Fibroblast of lung (primary cell): ENCODE measurements around the gene CD160. TPM values are rescaled to one million over a fixed set of nuclear protein-coding genes. Genes with fewer than 3 reads are reported as not detected.

ENCODE experiments used
- DNase-seq, 2 donors: peaks; one replicate each; pipeline versions ENCODE4 v3.0.0 to v3.0.0-alpha.2; 2010; ENCODE audit warnings: low read depth in 2 of 2
- H2AFZ ChIP-seq: 2 replicates; pipeline ENCODE4 v1.5.1; 2012; ENCODE audit warnings: low read length, control low read depth, inconsistent platforms
- H3K27ac ChIP-seq: 2 replicates; pipeline ENCODE4 v1.5.1; 2011; ENCODE audit warnings: low read length, control low read depth; ENCODE audit not compliant: insufficient read depth
- H3K27me3 ChIP-seq: 2 replicates; pipeline ENCODE4 v1.5.1; 2011; ENCODE audit warnings: mild to moderate bottlenecking, low read length; ENCODE audit not compliant: control insufficient read depth, insufficient read depth
- H3K36me3 ChIP-seq: 2 replicates; pipeline ENCODE4 v1.5.1; 2011; ENCODE audit warnings: low read length; ENCODE audit not compliant: control insufficient read depth, insufficient read depth
- H3K4me1 ChIP-seq: 2 replicates; pipeline ENCODE4 v1.5.1; 2011; ENCODE audit warnings: low read length; ENCODE audit not compliant: control insufficient read depth, insufficient read depth; ENCODE audit errors: extremely low read depth
- H3K4me2 ChIP-seq: 2 replicates; pipeline ENCODE4 v1.5.1; 2011; ENCODE audit warnings: low read length, control low read depth; ENCODE audit not compliant: insufficient read depth; ENCODE audit errors: extremely low read depth
- H3K4me3 ChIP-seq, 4 experiments: fragments of 200-600 bp in 1 of 4; sonication (generic) in 1 of 4; replicated peaks in 1 of 4; 2 replicates each; pipeline ENCODE4 v1.5.1; 2011 to 2016; ENCODE audit warnings: low read length in 4 of 4, low read depth in 3 of 4, mild to moderate bottlenecking in 3 of 4, control low read depth in 2 of 4, inconsistent platforms in 1 of 4, mixed read lengths in 1 of 4; ENCODE audit not compliant: insufficient read depth in 1 of 4; ENCODE audit errors: control extremely low read depth in 1 of 4
- H3K79me2 ChIP-seq: 2 replicates; pipeline ENCODE4 v1.5.1; 2012; ENCODE audit warnings: mild to moderate bottlenecking, low read length, inconsistent platforms; ENCODE audit not compliant: control insufficient read depth, insufficient read depth
- H3K9ac ChIP-seq: 2 replicates; pipeline ENCODE4 v1.5.1; 2011; ENCODE audit warnings: mild to moderate bottlenecking, low read length, control low read depth; ENCODE audit not compliant: insufficient read depth
- H3K9me3 ChIP-seq: 2 replicates; pipeline ENCODE4 v1.5.1; 2012; ENCODE audit warnings: low read depth, low read length; ENCODE audit not compliant: control insufficient read depth, insufficient read depth
- H4K20me1 ChIP-seq: 2 replicates; pipeline ENCODE4 v1.5.1; 2011; ENCODE audit warnings: low read length; ENCODE audit not compliant: control insufficient read depth, insufficient read depth; ENCODE audit errors: extremely low read depth
- EZH2 ChIP-seq: IDR thresholded peaks from 2 replicates; pipeline ENCODE4 v1.5.1; 2012; ENCODE audit warnings: low read length, control low read depth, mild to moderate bottlenecking; ENCODE audit errors: missing control alignments
- polyA plus RNA-seq, 2 donors: library from polyadenylated mRNA; depleted of rRNA in 1 of 2; stranded (reverse) in 1 of 2; unstranded in 1 of 2; fragments of >200 nt; gene quantifications; 2 replicates each; pipeline ENCODE4 v1.2.1, GENCODE V29; 2011 to 2012; ENCODE audit warnings: missing spikeins in 1 of 2
- total RNA-seq: library from RNA; depleted of rRNA; stranded (reverse); fragments of >200 nt; gene quantifications from 2 replicates; pipeline ENCODE4 v1.2.1, GENCODE V29; 2014
- TF ChIP-seq, protein P1 (sequence below), 2 donors: IDR thresholded peaks in 1 of 2; conservative IDR thresholded peaks in 1 of 2; 1 replicate in 1 of 2; 2 replicates in 1 of 2; pipeline ENCODE4 v1.5.1; 2011 to 2012; ENCODE audit warnings: low read length in 2 of 2, control low read depth in 1 of 2, inconsistent platforms in 1 of 2, low read depth in 1 of 2, mild to moderate bottlenecking in 1 of 2

Gene CD160
- total and polyA plus RNA-seq, 2 donors (not counting 1 experiment from before 2014, with no cell fraction given), result not detected

DNA sequence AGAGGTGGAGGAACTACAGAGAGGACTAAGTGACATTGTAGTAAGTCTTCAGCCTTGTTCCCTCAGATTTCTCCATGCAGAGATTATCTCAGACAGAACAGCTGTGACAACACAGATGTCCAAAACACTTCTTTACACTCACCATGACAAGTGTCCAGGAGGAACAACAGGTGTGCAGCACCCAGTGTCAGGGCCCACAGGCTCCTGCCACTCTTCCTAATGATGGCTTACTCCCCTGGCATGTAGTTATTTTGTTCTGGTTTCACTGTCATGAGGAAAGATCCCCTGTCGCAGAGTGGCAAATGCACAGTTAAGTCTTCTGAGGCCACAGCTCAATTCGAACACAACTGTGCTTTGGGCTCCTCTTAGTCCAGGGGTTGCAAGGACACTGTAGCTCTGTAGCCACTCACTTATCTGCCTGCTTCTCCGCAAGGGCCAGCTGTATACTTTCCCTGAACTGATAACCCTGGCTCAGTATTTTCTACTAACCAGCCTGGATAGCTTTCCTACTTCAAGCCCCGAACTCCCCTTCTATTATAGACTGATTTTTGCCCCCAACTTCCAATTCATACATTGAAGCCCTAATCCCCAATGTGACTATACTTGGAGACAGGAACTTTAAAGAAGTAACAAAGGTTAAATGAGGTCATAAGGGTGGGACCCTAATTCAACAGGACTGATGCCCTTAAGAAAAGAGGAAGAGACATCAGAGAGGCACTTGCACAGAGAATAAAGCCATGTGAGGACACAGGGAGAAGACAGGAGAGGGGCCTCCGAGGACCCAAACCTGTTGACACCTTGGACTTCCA is 23.3 kb upstream of the CD160 start:
- Histone ChIP-seq H2AFZ (no peak overlapping the region), H3K27me3 (no peaks in the 10 kb centered on the region), H3K9ac (no peak overlapping the region), H3K4me2 (no peak overlapping the region), H3K27ac (no peak overlapping the region), H3K4me3 (no peak overlapping the region), H3K36me3 (no peaks in the 10 kb centered on the region), H3K9me3 (no peaks in the 10 kb centered on the region), H3K4me1 (peaks cover 2% of the 10 kb centered on the region), H4K20me1 (no peaks in the 10 kb centered on the region), H3K79me2 (no peaks in the 10 kb centered on the region)
- DNase-seq, result no peak
- TF ChIP-seq, protein P1, sequence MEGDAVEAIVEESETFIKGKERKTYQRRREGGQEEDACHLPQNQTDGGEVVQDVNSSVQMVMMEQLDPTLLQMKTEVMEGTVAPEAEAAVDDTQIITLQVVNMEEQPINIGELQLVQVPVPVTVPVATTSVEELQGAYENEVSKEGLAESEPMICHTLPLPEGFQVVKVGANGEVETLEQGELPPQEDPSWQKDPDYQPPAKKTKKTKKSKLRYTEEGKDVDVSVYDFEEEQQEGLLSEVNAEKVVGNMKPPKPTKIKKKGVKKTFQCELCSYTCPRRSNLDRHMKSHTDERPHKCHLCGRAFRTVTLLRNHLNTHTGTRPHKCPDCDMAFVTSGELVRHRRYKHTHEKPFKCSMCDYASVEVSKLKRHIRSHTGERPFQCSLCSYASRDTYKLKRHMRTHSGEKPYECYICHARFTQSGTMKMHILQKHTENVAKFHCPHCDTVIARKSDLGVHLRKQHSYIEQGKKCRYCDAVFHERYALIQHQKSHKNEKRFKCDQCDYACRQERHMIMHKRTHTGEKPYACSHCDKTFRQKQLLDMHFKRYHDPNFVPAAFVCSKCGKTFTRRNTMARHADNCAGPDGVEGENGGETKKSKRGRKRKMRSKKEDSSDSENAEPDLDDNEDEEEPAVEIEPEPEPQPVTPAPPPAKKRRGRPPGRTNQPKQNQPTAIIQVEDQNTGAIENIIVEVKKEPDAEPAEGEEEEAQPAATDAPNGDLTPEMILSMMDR (conservative IDR thresholded peaks at IDR 0.05 in 1 of 2, IDR thresholded peaks at IDR 0.05 in 1 of 2; ENCODE audit: low read depth in 1 of 2, low read length in 2 of 2), result no peak
- TF ChIP-seq EZH2, result no peak

DNA sequence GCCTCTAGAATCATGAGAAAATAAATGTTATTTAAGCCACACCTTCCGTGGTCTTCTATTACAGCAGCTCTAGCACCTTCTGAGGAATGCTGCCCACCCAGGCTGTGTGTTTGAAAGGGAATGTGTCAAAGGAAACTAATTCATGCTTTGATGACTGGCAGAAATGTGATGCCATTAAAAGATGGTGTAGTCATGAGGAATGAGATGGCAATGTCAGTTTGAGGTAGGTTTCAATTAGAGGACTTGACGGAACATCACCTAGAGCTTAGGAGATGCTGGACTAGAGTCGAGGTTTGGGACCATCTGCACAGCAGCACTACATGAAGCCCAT is 22.7 kb upstream of the CD160 start:
- no peak for DNase-seq
- Histone ChIP-seq H3K27me3 (no peaks in the 10 kb centered on the region), H4K20me1 (no peaks in the 10 kb centered on the region), H3K4me2 (no peak overlapping the region), H2AFZ (no peak overlapping the region), H3K36me3 (no peaks in the 10 kb centered on the region), H3K9me3 (no peaks in the 10 kb centered on the region), H3K79me2 (no peaks in the 10 kb centered on the region), H3K4me1 (no peaks in the 10 kb centered on the region), H3K9ac (no peak overlapping the region), H3K4me3 (no peak overlapping the region), H3K27ac (no peak overlapping the region)
- no peak for TF ChIP-seq EZH2
- TF ChIP-seq, protein P1 (conservative IDR thresholded peaks at IDR 0.05 in 1 of 2, IDR thresholded peaks at IDR 0.05 in 1 of 2; ENCODE audit: low read depth in 1 of 2, low read length in 2 of 2), result no peak

DNA sequence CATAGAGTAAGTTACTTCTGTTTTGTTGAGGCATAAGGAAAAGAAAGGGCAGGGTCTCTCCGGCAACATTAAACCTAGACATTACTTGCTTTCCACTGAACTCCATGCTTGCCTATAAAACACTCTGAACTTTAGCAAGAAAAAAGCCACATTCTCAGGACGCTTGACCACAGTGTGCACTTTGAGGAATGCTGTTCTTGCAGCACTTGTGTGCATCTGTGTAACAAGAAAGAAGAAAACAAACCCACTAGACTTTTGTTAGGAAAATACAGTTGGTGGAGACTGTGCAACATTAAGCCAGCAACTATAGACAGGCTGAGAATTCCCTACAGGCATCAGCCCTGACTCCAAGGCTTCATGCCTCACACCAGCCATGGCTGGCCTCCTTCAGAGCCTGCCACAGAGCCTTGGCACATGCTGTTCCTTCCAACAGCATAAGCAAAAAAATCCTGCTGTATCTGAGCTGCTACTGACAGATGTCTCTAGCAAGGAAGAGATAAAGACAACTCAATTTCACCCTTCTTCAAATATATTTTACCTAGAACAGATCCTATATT is 17.9 kb upstream of the CD160 start:
- DNase-seq, result peak in 1 of 2 donors; percentile 29
- Histone ChIP-seq H3K9ac (no peak overlapping the region), H3K79me2 (no peaks in the 10 kb centered on the region), H2AFZ (no peak overlapping the region), H3K36me3 (no peaks in the 10 kb centered on the region), H3K27ac (no peak overlapping the region), H3K4me1 (no peaks in the 10 kb centered on the region), H3K27me3 (no peaks in the 10 kb centered on the region), H3K4me3 (no peak overlapping the region), H4K20me1 (no peaks in the 10 kb centered on the region), H3K4me2 (no peak overlapping the region), H3K9me3 (no peaks in the 10 kb centered on the region)
- TF ChIP-seq, protein P1 (conservative IDR thresholded peaks at IDR 0.05 in 1 of 2, IDR thresholded peaks at IDR 0.05 in 1 of 2; ENCODE audit: low read depth in 1 of 2, low read length in 2 of 2), result no peak
